HUES48 (cell line): ENCODE results near the gene RUNX1.
A peak's percentile ranks its signal among the peaks of the same experiment; 100 is the strongest.

ENCODE experiments used
- H3K27ac ChIP-seq: one replicate; pipeline ENCODE4 v1.7.0; 2013; ENCODE audit warnings: low read depth, low read length, inconsistent platforms
- H3K27me3 ChIP-seq: 2 replicates; pipeline ENCODE4 v1.6.1; 2013; ENCODE audit warnings: mild to moderate bottlenecking, low read length; ENCODE audit not compliant: control insufficient read depth, insufficient read depth
- H3K36me3 ChIP-seq: 2 replicates; pipeline ENCODE4 v1.6.1; 2013; ENCODE audit warnings: low read length; ENCODE audit not compliant: control insufficient read depth, insufficient read depth
- H3K4me1 ChIP-seq: 2 replicates; pipeline ENCODE4 v1.6.1; 2013; ENCODE audit warnings: mild to moderate bottlenecking, low read length; ENCODE audit not compliant: control insufficient read depth, insufficient read depth
- H3K4me3 ChIP-seq: 2 replicates; pipeline ENCODE4 v1.5.1; 2013; ENCODE audit warnings: mild to moderate bottlenecking, low read depth, low read length
- H3K9ac ChIP-seq: 2 replicates; pipeline ENCODE4 v1.6.1; 2013; ENCODE audit warnings: mild to moderate bottlenecking, low read depth, low read length, moderate library complexity
- H3K9me3 ChIP-seq: 2 replicates; pipeline ENCODE4 v1.6.1; 2013; ENCODE audit warnings: low read length; ENCODE audit not compliant: control insufficient read depth, insufficient read depth

RUNX1 gene

DNA sequence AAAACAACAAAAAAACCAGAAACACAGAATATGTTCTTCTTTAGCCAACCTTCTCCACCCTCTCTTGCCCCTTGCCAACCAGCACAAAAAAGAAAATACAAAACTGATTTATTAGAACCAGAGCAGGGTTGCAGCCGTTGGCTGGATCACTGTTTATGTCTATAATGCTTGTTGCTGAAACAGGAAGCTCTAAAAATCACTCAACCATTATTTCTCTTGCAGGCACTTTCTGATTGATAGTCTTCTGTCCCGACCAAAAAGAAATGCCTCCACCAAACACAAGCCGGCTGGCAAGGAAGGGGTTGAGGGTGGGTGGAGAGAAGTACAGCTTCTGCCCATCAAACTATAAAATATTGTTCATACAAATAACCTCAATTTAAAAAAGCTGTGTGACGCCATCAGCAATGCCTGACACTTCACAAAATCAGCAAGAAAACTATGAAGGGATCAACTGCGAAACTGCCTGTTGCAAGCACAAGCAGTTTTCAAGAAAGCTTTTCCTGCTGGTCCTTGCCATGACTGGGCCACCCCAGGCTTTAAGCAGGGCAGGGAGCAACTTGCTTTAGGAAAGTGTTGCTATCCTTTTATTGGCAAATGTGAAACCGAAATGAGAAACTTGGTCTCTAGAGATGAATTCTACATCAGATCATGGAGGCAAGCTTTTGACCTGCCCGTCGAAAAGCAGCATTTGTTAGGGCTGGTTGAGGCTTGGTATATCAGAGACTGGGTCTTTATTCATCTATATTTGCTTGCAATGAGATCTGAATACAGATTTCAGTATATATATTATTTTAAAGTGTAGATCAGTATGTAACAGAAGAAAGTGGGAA, 174.2 kb downstream of the RUNX1 start:
- Histone ChIP-seq H3K36me3 (no peaks in the 10 kb centered on the region), H3K4me1 (peaks cover 3% of the 10 kb centered on the region; the same call in 1 of the 2 replicates), H3K4me3 (no peak overlapping the region), H3K9ac (no peak overlapping the region), H3K27ac (no peak overlapping the region), H3K9me3 (no peaks in the 10 kb centered on the region), H3K27me3 (peaks cover 3% of the 10 kb centered on the region; the same call in 1 of the 2 replicates)

DNA sequence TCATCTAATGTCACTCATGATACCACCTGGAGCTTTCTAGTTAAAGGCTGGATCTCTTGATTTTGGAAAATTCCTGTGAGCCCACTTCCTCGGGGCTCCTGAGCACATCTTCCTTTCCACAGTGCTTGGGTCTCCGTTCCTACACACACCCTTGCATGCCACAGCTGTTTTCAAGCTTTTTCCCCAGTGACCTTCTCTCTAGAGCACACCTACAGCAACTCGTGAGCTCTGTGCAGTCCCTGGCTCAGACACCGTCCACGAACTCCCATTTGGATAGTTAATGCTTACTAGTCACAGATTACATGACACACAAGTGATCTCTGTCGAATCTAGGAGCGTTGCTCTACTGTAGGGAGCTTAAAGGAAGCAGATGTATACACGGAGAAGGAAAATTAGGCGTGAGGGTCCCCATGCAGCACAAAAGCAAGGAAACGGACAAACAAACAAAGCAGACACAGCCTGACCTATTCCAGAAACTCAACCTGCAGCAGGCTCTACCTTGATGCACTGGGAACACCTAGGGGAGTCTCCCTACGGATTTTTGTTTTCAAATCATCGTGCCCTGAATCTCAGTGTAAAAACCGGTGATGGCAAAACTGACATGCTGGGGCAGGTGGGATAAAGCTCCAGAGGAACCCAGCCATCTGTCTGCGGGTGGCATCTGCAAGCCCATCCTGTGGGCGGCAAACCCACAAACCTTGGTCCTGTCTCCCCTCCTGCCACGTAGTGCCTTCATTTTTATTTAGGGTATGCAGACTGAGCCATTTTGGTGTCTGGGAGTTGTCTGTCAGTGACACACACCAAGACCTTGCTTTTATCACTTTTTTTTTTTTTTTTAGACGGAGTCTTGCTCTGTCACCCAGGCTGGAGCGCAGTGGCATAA, 177.8 kb downstream of the RUNX1 start:
- H3K4me1 ChIP-seq: peaks cover 15% of the 10 kb centered on the region
- no peaks in the 10 kb centered on the region for H3K36me3 ChIP-seq
- no peak overlapping the region for H3K9ac ChIP-seq
- no peak overlapping the region for H3K27ac ChIP-seq
- H3K9me3 ChIP-seq: no peaks in the 10 kb centered on the region
- H3K27me3 ChIP-seq: peaks cover 27% of the 10 kb centered on the region
- no peak overlapping the region for H3K4me3 ChIP-seq

DNA sequence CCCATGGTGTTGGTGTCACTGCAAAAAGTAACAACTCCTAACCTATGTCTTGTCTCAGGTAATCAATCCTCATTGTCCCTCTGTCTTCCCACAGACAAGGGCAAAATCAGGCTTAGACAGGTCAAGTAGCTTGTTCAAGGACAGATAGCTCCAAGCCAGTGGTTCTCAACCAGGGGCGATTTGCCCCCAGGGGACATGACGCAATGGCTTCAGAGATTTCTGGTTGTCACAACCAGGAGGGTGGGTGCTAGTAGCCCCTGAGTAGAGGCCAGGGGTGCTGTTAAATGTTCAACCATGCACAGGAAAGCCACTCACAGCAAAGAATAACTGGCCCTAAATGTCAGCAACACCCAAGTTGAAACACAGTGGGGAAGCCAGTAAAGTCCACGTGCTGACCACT, 178.9 kb downstream of the RUNX1 start:
- Histone ChIP-seq H3K9ac (no peak overlapping the region), H3K9me3 (no peaks in the 10 kb centered on the region), H3K27ac (no peak overlapping the region), H3K36me3 (no peaks in the 10 kb centered on the region), H3K4me3 (no peak overlapping the region), H3K4me1 (peaks cover 23% of the 10 kb centered on the region), H3K27me3 (peaks cover 36% of the 10 kb centered on the region)

DNA sequence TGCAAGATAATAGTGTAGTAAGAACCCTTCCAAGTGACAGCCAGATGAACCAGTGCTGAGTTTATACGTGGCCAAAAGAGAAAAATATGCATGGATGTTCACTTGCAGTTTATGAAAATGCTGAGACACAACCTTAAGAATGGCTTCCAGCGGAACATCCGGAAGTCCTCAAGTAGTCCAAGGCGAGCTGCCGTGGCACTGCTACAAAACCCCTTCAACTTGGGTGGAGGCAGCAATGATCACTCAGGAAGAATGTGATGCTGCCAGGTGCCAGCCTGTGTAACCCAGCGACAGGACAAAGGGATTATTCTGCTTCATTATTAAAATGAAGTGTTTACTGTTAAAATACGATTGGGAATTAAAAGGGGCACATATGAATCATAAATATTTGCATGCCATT, 179.6 kb downstream of the RUNX1 start:
- Histone ChIP-seq H3K4me3 (no peak overlapping the region), H3K27ac (no peak overlapping the region), H3K36me3 (no peaks in the 10 kb centered on the region), H3K4me1 (peaks cover 27% of the 10 kb centered on the region), H3K9me3 (no peaks in the 10 kb centered on the region), H3K9ac (no peak overlapping the region), H3K27me3 (peaks cover 43% of the 10 kb centered on the region)

DNA sequence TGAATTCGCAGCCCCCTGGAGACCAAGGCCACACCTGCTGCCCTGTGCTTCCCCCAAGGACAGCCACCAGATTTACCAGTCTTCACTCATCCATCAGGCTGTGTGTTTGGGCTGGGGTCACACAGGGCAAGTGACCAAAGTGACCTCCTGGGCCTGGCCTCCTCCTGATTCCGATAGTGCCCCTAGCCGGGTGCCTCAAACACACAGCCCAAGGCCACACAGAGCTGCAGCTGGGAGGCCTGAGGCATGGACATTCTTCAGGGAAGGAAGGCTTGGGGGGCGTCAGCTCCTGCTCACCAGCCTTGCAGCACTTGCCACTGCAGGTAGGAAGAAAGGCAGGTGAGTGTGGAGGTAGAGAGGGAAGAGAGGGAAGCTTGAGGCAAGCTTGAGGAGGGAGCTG, 181.3 kb downstream of the RUNX1 start:
- H3K36me3 ChIP-seq: no peaks in the 10 kb centered on the region
- H3K9ac ChIP-seq: no peak overlapping the region
- peaks cover 53% of the 10 kb centered on the region for H3K27me3 ChIP-seq
- H3K4me1 ChIP-seq: peaks cover 27% of the 10 kb centered on the region
- no peak overlapping the region for H3K27ac ChIP-seq
- no peaks in the 10 kb centered on the region for H3K9me3 ChIP-seq
- H3K4me3 ChIP-seq: no peak overlapping the region

DNA sequence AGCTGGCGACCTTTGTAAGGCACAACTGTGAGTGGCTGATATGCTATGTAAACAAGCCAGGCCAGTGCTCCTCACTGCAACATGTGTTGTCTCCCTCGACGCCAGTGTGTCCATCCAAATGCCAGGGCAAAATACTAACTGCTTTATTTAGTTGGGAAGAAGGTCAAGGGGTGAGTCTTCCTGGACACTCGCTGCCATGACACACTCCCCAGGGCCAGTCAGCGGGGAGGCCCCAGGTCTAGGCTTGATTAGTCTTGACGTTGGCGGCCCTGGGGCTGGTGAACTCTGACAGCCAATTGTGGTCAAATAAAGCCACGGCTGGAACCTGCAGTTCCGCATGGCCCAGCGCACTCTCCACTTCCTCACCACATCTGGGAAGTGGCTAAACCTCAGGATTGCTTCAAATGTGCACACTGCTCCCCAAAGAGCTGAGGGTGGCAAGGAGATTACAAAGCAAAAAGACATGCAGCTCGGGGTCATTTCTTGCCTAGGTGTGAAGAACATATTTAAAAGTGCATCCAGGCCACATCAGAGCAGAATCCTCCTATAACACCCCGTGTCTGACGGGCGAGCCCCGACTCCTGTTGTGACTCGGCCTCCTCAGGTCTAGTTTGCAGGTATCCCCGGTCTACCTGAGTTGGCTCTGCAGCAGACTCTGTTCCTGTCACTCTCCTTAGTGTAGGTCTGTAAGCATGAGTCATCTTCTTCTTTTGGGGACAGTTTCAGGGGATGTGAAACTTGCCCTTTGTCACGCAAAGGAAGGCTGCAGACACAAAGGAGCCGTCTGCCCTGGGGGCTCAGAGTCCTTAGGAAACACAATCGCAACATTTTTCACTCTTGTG, 183.5 kb downstream of the RUNX1 start:
- Histone ChIP-seq H3K27me3 (peaks cover 58% of the 10 kb centered on the region), H3K4me1 (peaks cover 27% of the 10 kb centered on the region), H3K27ac (peak overlapping the region; percentile 87), H3K9ac (no peak overlapping the region), H3K36me3 (no peaks in the 10 kb centered on the region), H3K4me3 (peak overlapping the region; percentile 28), H3K9me3 (no peaks in the 10 kb centered on the region)

DNA sequence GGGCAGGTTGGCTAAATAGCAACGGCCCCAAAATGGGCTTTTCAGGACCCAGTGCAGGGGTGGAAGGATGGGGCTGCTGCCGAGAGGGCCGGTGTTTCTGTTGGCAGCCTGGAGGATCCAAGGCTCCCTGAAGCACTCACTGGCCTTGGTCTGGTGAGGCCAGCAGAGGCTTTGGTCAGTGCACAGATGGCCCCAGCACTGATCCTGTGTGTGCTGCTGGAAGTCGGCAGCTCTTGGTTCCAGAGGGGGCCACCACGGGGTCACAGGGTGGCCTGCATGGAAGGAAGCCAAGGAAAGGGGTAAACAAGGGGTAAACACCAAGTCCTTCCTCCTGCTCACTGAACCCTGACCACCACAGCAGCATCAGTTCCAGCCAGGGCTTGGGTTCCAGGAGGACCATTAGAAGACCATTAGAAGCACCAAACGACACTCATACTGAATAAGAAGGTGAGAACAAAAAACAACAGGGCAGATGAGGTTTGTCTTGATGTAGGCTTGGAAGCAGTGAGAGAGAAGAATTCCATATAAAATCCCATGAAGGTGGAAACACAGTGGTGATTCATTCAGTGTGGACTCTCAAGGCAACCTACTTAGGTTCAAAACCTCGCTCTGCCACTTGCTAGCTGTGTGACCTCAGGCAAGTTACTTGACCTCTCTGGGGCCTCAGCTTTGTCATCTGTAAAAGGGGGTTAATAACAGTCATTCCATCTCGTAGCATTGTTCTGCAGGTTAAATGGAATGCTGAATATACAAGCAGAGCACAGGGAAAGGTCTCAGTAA, 184.5 kb downstream of the RUNX1 start:
- H3K27ac ChIP-seq: no peak overlapping the region
- H3K9me3 ChIP-seq: no peaks in the 10 kb centered on the region
- H3K9ac ChIP-seq: no peak overlapping the region
- no peaks in the 10 kb centered on the region for H3K36me3 ChIP-seq
- no peak overlapping the region for H3K4me3 ChIP-seq
- H3K4me1 ChIP-seq: peaks cover 21% of the 10 kb centered on the region
- peaks cover 54% of the 10 kb centered on the region for H3K27me3 ChIP-seq

DNA sequence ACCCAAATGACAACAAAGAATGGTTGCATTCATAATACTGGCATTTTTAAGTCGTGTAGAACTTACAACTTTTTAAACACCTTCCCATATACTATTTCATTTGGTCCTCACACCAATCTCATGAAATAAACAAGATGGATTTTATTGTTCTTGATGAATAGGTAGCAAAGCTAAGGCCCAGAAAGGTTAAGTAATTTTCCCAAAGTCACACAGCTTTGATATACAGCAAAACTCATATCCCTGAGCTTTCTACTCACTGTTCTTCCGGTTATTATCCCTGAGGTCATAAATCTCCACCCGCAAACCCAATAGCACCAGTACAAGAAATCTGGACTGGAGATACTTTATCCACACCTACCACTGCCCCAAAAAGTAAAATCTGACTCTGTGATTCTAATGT, 186.2 kb downstream of the RUNX1 start:
- Histone ChIP-seq H3K27ac (no peak overlapping the region), H3K36me3 (no peaks in the 10 kb centered on the region), H3K4me1 (peaks cover 19% of the 10 kb centered on the region), H3K9ac (no peak overlapping the region), H3K27me3 (peaks cover 46% of the 10 kb centered on the region), H3K4me3 (no peak overlapping the region), H3K9me3 (no peaks in the 10 kb centered on the region)

DNA sequence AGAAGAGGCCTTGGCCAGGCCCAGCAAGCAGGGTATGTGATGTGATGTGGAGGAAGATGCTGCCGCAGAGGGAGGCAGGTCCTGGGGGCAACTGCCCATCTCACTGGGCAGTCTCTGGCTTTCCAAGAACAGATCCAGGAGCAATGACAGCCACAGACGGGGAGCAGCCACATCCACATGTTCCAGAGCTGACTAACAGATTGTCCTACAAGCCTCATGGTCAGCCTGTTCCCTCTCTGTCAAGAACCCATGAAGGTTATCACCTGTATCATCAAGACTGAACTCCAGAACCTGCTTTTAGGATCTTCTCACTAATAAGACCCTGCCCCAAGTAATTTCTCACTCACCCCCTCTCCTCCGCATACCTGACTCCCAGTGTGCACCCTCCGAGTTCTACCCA, 187.8 kb downstream of the RUNX1 start:
- peaks cover 30% of the 10 kb centered on the region for H3K27me3 ChIP-seq
- H3K9me3 ChIP-seq: no peaks in the 10 kb centered on the region
- peaks cover 12% of the 10 kb centered on the region for H3K4me1 ChIP-seq
- no peak overlapping the region for H3K27ac ChIP-seq
- no peak overlapping the region for H3K4me3 ChIP-seq
- no peaks in the 10 kb centered on the region for H3K36me3 ChIP-seq
- no peak overlapping the region for H3K9ac ChIP-seq

DNA sequence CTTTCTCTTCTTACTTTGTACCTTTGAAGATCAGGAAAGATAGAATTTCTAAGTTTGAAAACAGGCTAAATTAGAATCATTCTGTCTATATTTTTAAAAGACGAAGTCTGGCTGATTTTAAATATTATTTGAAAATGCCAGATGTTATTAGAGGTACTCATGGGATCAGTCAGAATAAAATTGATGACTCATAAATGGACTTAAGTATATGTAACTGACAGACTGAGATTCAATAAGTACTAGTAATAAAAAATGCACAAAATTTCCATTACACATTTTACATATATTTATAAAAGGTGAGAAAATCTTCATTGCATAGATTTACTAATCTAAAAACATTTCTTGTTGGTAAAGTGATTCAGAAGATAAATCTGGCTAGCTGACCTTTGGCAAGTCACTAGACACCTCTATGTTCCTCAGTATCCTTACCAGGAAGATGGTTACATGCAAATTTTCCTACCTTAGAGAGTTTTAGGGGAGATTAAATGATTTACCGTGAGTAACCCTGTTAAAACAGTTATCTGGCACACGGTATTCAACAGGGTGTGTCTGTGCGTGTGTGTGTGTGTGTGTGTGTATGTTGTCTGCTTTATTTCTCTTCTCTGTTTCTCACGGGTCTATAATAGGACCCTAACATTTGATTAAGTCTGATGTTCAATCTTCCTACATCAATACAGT, 189.0 kb downstream of the RUNX1 start:
- Histone ChIP-seq H3K4me3 (no peak overlapping the region), H3K4me1 (0 out of 2 replicates have a peak, but pooled peaks cover 3% of the 10 kb centered on the region), H3K27me3 (peaks cover 20% of the 10 kb centered on the region), H3K9ac (no peak overlapping the region), H3K27ac (no peak overlapping the region), H3K9me3 (no peaks in the 10 kb centered on the region), H3K36me3 (no peaks in the 10 kb centered on the region)
